HG02642 (cell line): Measurements from ENCODE around the gene KRT12.

ENCODE experiments used
- ATAC-seq: cut with Tn5 transposase; IDR thresholded peaks from one replicate; pipeline ENCODE4 v1.9.1; 2021; ENCODE audit warnings: mild to moderate bottlenecking; ENCODE audit not compliant: unreplicated experiment, poor library complexity

The KRT12 gene

GRCh38 chr17:40848583-40849235 lies 18.3 kb downstream of the KRT12 start:
- no peak for ATAC-seq

- no peak for ATAC-seq
Observed at GRCh38 chr17:40846515-40847144, 20.4 kb downstream of the KRT12 start.

- no peak for ATAC-seq
Observed at GRCh38 chr17:40844671-40845107, 22.3 kb downstream of the KRT12 start.

- ATAC-seq = no peak
Observed at GRCh38 chr17:40843242-40843641, 23.8 kb downstream of the KRT12 start.

- ATAC-seq = no peak
Observed at GRCh38 chr17:40841246-40841645, 25.8 kb downstream of the KRT12 start.

- ATAC-seq = no peak
Observed at GRCh38 chr17:40839194-40839593, 27.8 kb downstream of the KRT12 start.

- ATAC-seq = no peak
Observed at GRCh38 chr17:40836020-40836419, 31.0 kb downstream of the KRT12 start.

- no peak for ATAC-seq
Observed at GRCh38 chr17:40833882-40834281, 33.1 kb downstream of the KRT12 start.

GRCh38 chr17:40832840-40833239 lies 34.2 kb downstream of the KRT12 start:
- no peak for ATAC-seq

GRCh38 chr17:40830085-40830776 lies 36.8 kb downstream of the KRT12 start:
- ATAC-seq = no peak

GRCh38 chr17:40828454-40829044 lies 38.5 kb downstream of the KRT12 start:
- ATAC-seq = no peak

- no peak for ATAC-seq
Observed at GRCh38 chr17:40827746-40828453, 39.1 kb downstream of the KRT12 start.

- ATAC-seq = no peak
Observed at GRCh38 chr17:40825599-40825998, 41.4 kb downstream of the KRT12 start.

GRCh38 chr17:40824015-40824832 lies 42.8 kb downstream of the KRT12 start:
- ATAC-seq = no peak

GRCh38 chr17:40822132-40822812 lies 44.8 kb downstream of the KRT12 start, which contains the start of gene KRT10:
KRT10 (minus strand) TSS chr17:40822614; CDS start chr17:40822585, 29 bp downstream.
- ATAC-seq = no peak

GRCh38 chr17:40821536-40821935 lies 45.5 kb downstream of the KRT12 start:
- ATAC-seq = no peak

- no peak for ATAC-seq
Observed at GRCh38 chr17:40820228-40820838, 46.7 kb downstream of the KRT12 start.

- ATAC-seq = no peak
Observed at GRCh38 chr17:40819528-40820125, 47.4 kb downstream of the KRT12 start.
